Fibroblast of mammary gland (primary cell): ENCODE data around the gene MKRN2OS.

Experiments used
- DNase-seq: peaks from one replicate; pipeline ENCODE4 v3.0.0-alpha.2; 2010; ENCODE audit warnings: low read depth
- H3K4me3 ChIP-seq: 2 replicates; pipeline ENCODE4 v1.5.1; 2011; ENCODE audit warnings: low read depth, mild to moderate bottlenecking, low read length, moderate library complexity; ENCODE audit not compliant: control insufficient read depth
- TF ChIP-seq, protein P1 (sequence below): conservative IDR thresholded peaks from 2 replicates; pipeline ENCODE4 v1.5.1; 2011; ENCODE audit warnings: low read depth, low read length, inconsistent platforms; ENCODE audit not compliant: control insufficient read depth, insufficient read depth

MKRN2OS gene

GRCh38 chr3:12568747-12569146 lies 23.4 kb upstream of the MKRN2OS start:
- DNase-seq: no peak
- no peak overlapping the region for H3K4me3 ChIP-seq
- TF ChIP-seq, protein P1, sequence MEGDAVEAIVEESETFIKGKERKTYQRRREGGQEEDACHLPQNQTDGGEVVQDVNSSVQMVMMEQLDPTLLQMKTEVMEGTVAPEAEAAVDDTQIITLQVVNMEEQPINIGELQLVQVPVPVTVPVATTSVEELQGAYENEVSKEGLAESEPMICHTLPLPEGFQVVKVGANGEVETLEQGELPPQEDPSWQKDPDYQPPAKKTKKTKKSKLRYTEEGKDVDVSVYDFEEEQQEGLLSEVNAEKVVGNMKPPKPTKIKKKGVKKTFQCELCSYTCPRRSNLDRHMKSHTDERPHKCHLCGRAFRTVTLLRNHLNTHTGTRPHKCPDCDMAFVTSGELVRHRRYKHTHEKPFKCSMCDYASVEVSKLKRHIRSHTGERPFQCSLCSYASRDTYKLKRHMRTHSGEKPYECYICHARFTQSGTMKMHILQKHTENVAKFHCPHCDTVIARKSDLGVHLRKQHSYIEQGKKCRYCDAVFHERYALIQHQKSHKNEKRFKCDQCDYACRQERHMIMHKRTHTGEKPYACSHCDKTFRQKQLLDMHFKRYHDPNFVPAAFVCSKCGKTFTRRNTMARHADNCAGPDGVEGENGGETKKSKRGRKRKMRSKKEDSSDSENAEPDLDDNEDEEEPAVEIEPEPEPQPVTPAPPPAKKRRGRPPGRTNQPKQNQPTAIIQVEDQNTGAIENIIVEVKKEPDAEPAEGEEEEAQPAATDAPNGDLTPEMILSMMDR: no peak

DNA sequence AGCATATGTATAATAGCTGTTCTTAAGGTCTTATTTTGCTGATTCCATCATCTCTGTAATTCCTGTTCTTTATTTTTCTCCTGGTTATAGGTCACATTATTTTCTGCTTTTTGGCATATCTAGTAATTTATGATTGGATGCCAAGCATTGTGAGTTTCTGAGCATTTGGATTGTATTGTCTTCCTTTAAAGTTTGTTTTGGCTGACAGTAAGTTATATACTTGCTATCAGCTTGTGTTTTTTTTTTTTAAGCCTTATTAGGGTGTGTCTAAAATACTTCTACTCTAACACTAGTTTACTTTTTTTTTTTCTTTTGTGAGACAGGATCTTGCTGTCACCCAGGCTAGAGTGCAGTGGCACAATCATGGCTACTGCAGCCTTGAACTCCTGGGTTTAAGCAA lies 21.7 kb upstream of the MKRN2OS start:
- TF ChIP-seq, protein P1: no peak
- H3K4me3 ChIP-seq: no peak overlapping the region
- DNase-seq: no peak

GRCh38 chr3:12562451-12562850 lies 17.2 kb upstream of the MKRN2OS start:
- H3K4me3 ChIP-seq: no peak overlapping the region
- TF ChIP-seq, protein P1: no peak
- DNase-seq: no peak

- no peak for DNase-seq
- TF ChIP-seq, protein P1: no peak
- no peak overlapping the region for H3K4me3 ChIP-seq
Measured at GRCh38 chr3:12561397-12561796, 16.1 kb upstream of the MKRN2OS start.

DNA sequence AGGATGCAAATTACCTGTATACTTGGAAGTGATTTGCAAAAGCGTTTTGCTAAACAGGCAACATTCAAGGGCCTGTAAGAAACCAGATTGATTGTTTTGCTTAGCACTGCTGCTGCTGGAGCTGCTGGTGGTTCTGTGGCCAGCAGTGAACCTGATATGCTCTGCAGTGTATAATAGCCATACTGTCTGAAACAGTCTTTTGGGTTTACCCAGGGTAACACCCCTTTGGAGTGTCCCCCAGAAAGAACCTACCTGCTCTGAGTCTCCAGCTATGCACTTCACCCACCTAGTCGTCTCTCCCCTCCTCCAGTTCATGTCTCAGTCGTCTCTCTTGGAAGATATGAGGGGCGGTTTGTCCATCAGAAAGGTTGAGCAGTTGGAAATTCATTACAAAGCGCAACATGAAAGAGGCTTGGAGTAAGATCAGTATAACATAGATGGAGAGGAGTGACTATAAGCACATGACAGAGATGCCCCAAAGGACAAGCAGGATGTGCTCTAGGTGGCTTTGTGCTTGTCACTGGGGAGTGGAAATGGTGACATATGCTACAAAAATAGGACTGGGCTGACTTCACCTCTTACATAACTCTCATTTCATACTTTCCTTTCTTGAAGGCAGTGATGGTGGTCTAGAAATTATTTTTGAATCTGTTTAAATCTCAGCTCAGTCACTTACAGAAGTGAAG lies 15.3 kb upstream of the MKRN2OS start:
- TF ChIP-seq, protein P1: no peak
- no peak for DNase-seq

GRCh38 chr3:12559520-12559919 lies 14.2 kb upstream of the MKRN2OS start:
- no peak overlapping the region for H3K4me3 ChIP-seq
- TF ChIP-seq, protein P1: no peak
- no peak for DNase-seq

More for the DNA sequence above, 15.3 kb upstream of the MKRN2OS start:
- no peak overlapping the region for H3K4me3 ChIP-seq
